VCaP (cell line): ENCODE results near the gene CDC42.

Experiments
- H3K27ac ChIP-seq: fragments of 450-650 bp; 2 replicates; pipeline ENCODE4 v1.5.1; 2017
- TF ChIP-seq, protein P1 (sequence below): fragments of 450-650 bp; conservative IDR thresholded peaks from 2 replicates; pipeline ENCODE4 v1.5.1; 2017; ENCODE audit warnings: mild to moderate bottlenecking, moderate library complexity

The CDC42 gene

DNA sequence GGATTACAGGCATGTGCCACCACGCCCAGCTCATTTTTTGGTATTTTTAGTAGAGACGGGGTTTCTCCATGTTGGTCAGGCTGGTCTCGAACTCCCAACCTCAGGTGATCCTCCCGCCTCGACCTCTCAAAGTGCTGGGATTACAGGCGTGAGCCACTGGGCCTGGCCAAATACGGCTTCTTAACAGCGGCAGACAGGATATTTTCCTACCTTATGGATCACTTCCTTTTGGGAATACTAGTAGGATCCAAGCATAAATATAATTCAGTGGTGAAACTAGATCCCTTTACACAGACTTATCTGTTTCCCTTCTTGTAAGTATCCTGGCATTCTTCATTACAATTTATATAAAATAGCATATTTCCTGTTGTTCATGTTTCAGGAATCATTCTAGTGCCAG lies 49.5 kb downstream of the CDC42 start:
- H3K27ac ChIP-seq, result peak overlapping the region; percentile 27
- TF ChIP-seq, protein P1, sequence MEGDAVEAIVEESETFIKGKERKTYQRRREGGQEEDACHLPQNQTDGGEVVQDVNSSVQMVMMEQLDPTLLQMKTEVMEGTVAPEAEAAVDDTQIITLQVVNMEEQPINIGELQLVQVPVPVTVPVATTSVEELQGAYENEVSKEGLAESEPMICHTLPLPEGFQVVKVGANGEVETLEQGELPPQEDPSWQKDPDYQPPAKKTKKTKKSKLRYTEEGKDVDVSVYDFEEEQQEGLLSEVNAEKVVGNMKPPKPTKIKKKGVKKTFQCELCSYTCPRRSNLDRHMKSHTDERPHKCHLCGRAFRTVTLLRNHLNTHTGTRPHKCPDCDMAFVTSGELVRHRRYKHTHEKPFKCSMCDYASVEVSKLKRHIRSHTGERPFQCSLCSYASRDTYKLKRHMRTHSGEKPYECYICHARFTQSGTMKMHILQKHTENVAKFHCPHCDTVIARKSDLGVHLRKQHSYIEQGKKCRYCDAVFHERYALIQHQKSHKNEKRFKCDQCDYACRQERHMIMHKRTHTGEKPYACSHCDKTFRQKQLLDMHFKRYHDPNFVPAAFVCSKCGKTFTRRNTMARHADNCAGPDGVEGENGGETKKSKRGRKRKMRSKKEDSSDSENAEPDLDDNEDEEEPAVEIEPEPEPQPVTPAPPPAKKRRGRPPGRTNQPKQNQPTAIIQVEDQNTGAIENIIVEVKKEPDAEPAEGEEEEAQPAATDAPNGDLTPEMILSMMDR, result no peak

DNA sequence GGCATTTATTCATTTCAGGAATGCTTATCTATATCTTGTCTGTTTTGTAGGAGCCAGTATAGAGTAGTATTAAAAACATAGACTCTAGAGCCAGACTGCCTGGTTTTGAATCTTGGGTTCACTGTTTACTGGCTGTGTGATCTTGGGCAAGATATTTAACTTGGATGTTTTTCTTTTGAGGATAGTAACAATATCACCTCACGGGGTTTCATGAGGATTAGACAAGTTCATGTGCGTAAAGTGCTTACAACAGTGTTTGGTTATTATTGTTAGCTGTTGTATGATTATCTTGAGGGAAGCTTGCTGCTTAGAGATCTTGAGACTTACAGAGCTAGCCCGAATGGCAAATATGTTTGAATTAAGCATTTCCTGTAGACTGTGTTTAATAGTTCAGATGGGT lies 50.2 kb downstream of the CDC42 start:
- TF ChIP-seq, protein P1, result no peak
- H3K27ac ChIP-seq, result peak overlapping the region; percentile 27

DNA sequence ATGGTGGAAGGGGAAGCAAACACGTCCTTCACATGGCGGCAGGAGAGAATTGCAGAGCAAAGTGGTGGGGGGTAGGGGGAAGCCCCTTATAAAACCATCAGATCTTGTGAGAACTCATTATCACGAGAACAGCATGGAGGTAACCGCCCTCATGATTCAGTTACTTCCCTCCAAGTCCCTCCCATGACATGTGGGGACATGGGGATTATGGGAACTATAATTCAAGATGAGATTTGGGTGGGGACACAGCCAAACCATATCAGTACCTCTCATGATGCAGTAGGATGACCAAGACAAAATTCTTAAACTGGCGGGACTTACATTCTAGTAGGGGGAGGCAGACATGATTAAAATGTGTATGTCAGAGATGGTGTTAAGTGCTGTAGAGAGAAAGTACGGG lies 51.6 kb downstream of the CDC42 start:
- H3K27ac ChIP-seq, result peak overlapping the region; percentile 27; the same call in 1 of the 2 replicates
- TF ChIP-seq, protein P1, result no peak

DNA sequence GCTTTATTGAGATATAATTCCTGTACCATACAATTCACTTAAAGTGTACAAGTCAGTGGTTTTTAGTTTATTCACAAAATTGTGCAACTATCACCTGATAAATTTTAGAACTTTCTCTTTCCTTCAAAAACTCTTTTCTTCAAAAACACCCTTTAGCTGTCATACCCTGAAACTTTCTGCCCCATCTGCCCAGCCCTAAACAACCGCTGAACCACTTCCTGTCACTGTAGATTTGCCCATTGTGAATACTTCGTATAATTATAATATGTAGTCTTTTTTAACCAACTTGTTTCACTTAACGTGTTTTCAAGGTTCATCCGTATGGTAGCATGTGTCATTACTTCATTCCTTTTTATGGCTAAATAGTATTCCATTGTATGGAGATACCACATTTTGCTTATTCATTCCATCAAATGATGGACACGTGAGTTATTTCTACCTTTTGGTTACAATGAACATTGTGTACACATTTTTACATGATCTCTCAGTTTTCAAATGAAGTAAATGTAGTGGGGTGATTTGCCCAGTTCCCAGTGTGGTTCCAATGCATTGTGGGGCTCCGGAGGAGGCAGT lies 52.4 kb downstream of the CDC42 start:
- TF ChIP-seq, protein P1, result no peak

DNA sequence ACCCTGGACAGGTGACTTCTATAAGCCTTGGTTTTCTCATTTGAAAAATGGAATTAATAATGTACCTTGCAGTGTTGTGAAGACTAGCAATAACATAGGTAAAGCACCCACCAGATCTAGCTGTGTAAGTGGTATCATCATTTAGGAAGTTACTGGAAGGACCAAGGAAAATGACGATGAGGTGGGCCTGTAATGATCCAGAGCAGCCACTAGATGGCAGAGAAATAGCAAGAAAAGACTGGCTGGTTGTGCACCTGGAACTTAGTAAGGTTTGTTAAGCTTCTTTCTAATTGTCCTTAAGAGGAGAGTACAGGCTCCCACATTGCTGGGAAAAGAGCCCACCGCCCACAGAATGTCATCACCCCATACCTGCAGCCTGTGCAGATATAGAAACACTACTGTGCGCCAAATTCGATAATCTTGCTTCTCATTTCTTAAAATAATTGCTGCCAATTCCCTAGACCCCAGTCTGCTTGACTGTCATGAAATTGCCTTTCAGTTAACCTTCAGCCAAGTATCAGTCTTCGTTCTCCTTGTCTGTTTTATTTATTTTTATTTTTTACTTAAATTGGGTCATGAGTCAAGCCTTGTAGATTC lies 53.2 kb downstream of the CDC42 start:
- TF ChIP-seq, protein P1, result peak; percentile 83
- H3K27ac ChIP-seq, result no peak overlapping the region

More for the DNA sequence above, 52.4 kb downstream of the CDC42 start:
- H3K27ac ChIP-seq, result no peak overlapping the region

DNA sequence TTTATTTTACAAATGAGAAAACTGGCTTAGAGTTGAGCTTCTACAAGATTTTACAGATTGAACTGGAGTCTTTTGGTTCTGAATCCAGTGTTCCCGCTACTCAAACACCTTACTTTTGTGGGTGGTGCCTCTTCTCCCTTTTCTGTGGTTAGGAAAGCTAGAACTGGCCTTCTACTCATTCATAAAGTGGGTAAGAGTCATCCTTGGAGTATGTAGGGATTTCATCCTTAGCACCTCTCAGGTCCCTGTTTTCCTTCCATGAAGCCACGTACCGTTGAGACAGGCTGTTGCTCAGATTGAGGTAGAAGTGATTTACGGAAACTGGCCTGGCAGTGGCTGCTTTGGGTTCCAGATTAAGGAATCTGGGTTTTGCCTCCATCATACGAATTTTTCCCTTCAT lies 54.6 kb downstream of the CDC42 start:
- H3K27ac ChIP-seq, result no peak overlapping the region
- TF ChIP-seq, protein P1, result no peak

DNA sequence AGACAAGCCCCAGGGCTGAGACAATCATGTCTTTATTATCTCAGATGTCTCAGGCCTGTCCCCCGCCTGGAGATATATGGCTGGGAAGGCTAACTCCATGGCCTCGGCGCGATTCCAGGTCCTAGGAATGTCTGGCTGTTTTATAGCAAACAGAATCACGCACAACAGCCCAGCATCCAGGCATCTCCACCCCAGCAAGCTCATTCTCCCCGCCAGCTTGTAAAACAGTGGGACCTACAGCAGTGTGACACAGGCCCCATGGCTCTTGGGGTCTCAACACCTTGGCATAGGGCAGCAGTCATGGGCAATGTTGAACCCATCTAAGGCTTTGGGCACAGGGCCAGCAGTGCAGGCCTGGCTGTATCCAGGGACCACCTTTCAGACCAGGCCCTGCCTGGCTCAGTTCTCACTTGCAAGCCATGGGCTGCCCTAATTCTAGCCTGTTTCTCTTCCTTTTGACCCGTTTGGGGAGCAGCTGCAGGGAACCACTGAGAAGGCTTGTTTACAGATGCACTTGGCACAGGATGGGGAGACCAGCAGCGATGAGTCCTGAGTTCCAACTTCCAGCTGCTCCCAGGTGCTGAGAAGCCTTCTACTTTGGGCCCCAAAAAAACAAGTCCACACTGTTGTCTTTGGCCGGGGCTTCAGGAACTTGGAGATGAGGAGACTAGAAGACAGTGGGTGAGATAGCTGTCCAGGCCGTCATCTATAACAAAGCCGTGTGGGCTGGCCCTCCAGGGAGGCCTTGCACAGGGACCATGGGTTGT lies 56.0 kb downstream of the CDC42 start:
- no peak overlapping the region for H3K27ac ChIP-seq
- TF ChIP-seq, protein P1, result no peak
